GM18511 (cell line): ENCODE measurements around the gene NECAB2.

ENCODE experiments used
- ATAC-seq: cut with Tn5 transposase; IDR thresholded peaks from one replicate; pipeline ENCODE4 v1.9.1; 2021; ENCODE audit warnings: mild to moderate bottlenecking, moderate library complexity; ENCODE audit not compliant: unreplicated experiment

The NECAB2 gene

DNA sequence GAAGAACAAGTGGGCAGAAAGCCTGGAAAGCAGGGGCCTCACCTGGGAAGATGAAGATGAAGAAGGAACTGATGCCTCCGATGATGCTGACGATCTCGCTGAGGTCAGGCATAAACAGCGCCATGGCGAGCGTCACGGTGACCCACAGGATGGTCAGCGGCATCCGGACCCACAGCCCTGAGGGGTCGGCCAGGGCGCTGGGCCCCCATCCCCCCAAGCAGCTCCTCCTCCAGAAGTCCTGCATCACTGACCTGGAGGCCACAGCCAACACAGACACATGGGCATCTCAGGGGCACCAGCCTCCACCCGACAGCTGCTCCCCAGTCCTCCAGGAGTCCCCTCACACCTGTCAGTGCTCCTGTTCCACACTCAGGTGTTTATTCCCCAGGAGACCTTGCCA is 48.4 kb downstream of the NECAB2 start:
- ATAC-seq, result no peak

DNA sequence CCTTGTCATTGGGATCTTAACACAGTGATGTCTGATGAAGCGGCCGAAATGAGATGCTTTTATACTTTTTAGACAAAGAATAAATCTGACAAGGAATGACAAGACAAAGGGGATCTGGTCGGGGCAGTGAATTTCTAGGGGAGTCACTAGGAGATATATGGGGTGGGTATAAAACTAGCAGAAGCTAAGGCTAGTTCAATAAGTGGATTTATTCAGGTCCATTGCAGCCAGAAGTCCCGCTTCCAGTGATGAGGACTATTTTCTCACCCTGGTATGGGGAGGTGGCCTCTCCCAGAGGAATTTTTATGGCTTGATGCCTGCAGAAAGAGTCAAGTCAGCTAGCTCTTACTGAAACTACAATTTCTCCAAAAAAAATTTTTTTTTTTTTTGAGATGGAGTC is 50.7 kb downstream of the NECAB2 start:
- no peak for ATAC-seq

DNA sequence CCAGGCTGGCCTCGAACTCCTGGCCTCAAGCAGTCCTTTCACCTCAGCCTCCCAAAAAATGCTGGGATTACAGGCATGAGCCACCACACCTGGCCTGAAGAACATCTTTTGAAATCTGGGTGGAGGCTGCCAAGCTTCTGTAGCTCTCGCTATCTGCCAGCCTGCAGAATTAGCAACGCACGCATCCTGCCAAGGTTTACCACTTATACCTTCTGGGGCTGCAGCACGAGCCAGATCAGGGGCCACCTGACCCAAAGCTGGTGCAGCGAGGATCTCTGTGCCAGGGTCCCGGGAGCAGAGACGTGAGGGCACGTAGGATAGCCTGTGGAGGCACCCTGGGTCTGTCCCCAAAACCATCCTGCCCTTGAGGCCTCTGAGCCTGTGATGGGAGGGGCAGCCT is 52.3 kb downstream of the NECAB2 start:
- ATAC-seq, result no peak

DNA sequence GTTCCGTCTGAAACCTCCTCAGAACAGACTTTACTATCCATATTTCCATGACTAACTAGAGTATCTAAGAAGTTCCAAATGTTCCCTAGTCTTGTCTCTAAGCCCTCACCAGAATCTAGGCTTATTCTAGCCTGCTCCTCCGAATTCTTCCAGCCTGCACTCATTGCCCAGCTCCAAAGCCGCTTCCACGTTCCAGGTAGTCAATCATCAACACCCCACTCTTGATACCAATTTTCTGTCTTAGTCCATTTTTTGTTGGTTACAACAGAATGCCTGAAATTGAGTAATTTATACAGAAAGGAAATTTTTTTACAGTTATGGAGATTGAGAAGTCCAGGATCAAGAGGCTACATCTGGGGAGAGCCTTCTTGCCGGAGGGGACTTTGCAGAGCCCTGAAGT is 53.4 kb downstream of the NECAB2 start:
- no peak for ATAC-seq

DNA sequence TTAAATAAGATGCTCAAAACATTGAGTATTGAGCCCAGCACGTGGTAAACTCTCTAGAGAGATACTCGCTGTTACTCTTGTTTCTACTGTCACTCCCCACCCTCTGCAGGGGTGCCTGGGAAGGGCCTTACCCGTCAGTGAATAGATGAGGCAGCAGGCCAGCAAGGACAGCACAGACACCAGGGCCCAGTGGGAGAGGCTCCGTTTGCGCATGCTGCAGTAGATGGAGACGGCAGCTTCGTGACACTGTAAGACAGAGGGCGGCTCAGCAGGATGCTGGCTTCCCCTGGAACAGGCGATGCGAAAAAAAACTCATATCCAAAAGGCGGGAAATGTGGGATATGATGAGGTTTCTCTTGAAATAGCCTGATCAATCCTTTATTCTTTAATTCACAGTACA is 54.6 kb downstream of the NECAB2 start:
- no peak for ATAC-seq

DNA sequence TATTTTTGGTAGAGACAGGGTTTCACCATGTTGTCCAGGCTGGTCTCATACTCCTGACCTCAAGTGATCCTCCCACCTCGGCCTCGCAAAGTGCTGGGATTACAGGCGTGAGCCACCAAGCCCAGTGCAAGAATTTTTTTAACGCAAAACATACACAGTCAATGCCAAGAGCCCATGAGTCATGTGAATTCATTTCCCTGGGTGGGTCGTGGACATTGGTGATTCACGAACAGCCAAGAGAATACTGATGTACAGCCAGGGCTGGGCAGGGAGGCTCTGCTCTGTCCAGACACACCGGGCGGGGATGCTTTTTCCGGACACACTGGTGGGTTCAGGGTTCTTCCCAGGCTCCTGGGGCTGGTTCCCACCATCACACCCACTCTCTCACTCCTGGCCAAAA is 56.8 kb downstream of the NECAB2 start:
- ATAC-seq, result no peak

DNA sequence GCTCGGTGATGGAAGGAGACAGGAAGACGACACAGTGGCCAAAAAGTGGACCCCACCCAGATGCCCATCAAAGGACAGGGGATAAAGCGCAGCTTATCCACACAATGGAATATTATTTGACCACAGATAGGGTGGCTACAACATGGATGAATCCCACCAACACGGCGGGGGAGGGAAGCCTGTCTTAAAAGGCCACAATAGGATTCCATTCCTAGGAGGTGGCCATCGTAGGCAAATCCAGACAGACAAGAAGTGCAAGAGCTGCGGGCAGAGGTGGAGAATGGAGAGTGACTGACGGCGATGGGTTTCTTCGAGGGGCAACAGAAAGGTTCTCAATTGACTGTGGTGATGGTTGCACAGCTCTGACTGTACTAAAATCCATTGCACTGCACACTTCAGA is 58.6 kb downstream of the NECAB2 start:
- ATAC-seq, result no peak

DNA sequence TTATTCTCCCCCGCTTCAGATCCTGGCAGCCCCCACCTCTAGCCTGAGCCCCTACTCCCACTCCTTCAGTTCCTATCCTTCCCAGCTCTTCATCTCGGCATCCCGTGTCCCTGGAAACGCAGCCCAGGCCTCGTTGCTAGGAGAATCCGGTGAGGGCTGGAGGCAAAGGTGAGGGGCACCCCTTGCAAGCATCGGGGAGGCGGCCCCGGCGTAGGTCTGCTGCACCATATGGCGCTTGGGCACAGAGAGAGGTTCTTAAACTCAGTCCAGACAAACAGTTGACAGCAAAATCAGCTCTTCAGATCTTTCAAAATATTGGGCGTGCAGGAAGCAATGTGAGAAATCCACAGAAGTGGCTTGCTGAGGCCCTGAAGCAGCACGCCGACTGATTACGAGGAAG is 59.6 kb downstream of the NECAB2 start:
- no peak for ATAC-seq

DNA sequence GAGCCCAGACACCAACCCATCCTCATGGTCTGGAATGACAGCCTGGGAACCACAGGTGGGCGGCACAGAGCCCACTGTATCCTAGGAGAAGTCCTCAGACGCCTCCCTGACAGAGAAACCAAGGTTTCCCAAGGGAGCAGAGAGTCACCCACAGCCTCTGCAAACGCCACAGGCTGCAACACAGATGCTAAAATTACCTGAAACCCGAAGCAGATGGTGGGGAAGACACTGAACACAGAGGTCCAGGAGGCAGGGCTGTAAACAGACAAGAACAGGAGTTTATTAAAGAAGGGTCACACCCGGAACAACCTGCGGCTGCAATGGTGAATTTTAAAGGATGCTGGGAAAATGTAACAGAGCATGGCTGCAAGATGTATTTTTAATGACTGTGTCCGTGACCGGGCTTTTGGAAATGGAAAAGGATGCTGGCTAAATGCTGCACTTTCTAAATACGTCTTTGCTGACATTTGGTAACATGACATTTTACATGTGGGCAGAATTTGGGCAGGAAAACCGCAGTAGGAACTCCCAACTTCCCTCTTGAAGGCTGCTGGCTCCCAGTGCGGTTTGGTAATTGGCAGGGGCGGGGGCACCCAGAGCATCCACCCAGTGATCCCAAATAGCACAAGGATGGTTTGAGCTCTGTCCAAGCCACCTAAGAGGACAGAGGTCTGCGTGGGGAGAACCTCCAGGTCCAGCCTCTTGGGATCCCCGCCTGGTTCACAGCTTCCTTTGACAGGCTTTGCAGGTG is 61.4 kb downstream of the NECAB2 start:
- no peak for ATAC-seq

DNA sequence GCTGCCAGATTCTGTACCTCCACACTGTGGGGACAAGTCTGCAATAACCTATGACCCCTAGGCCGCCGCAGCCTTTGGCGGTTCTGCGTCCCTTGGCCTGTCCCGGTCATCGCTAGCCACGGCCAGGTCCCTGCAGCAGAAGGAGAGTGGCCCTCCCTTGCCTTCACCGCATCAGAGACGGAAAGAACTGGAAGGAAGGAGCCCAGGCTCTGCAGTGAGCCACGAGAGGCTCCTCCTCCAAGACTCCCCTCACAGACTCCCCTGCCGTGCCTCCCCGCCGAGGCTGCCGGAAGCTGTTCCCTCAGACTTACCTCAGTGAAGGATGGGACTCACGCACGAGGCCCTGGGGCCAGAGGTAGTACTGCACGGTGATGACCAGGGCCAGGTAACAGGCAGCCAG is 63.5 kb downstream of the NECAB2 start:
- no peak for ATAC-seq

DNA sequence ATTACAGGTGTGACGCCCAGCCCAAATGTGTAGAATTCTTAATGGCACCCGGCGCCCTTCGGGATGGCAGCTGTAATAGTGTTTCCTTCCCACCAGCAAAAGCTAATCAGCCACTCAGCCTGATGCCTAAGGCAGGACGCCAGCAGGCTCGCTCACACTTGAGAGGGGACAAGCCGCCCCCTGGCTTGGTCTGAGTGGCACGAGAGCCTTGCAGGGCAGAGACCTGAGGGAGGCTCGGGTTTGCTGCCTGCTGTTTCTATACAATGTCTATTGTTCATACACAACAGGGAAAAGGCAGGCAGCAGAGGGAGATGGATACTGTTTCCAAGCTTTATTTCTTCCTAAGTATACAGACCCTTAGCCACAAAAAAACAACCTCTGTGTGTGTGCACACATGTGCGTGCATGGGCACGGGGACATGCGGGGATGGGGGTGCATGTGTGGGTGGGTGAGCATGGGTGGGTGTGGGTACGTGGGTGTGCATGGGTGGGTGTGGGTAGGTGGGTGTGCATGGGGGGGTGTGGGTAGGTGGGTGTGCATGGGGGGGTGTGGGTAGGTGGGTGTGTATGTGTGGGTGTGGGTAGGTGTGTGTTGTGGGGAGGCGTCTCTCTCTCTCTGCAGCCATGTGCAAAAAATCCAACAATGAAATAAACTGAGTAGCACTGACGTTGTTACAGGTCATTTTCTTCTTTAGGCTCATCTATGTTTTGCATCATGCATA is 64.6 kb downstream of the NECAB2 start:
- no peak for ATAC-seq

DNA sequence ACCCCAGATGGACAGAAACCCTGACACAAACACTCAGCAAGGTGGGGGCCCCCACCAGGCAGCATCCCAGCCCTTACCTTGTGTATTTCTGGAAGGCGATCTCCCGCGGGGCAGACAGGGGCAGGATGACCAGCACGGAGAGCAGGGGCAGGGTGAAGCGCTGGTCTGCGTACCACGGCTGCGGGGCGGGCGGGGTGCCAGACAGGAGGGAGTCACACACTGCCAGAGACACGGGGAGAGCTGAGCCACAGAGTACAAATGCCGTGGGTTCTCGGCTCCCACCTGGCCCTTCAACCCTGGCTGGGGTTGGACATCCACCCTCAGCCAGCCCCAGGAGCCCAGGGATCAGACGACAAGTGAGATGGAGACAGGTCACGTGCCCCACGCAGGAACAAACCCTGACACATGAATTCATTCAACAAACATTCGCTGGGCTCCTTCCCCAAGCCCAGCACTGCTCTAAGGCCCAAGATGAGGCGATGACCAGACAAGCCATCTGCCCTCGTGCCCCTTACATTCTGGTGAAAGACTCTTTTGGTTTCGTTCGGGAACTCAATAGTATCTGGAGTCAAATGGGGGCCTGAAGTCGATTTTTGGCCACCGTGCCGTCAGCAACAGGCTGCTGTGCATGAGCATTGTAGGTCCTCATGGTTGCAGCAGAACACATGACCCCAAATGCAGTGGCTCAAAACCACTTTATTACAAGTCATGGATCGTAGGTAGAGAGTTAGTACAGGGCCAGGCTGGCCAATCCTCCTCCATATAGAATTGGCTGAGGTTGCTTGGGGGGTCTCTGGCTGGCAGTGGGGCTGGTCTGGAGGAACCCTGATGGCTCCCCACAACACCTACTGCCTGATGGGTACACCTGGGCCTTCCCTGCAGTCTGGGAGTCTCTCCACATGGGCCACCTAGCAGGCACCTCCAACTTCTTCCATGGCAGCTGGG is 65.5 kb downstream of the NECAB2 start:
- no peak for ATAC-seq

DNA sequence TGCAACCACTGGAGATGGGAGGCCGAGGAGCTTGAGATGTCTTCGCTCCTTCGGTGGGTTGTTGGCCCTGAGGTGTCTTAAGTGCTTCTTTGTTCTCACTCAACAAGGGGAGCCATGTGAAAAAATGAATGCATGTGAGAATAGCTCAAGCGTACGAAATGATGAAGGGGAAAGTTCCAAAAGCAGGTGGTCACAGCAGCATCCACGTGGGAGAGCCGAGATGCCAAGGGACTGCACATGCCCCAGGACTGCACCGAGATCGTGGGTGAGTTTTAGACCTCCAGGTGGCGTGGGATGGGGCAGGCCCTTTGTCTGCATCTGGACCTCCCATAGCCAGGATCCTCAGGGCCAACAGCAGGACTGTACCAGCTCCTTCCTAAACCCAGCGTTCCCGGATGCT is 66.5 kb downstream of the NECAB2 start:
- no peak for ATAC-seq

DNA sequence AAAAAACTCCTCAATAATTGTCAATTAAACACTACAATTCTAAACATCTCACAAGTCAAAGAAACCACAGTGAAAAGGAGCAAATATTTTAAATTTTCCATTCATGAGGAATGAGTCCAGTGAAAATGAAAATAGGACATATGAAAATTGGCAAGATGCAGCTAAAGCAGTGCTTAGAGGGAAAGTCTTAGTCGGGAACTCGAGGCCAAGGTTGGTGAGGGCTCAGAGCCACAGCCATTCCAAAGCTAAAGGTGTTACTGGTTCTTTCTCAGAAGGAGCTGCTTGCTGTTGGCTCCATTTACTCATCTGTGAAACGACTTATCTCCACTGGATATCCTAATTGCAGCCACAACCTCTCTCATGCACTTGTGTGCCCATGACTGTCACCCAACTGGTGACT is 68.1 kb downstream of the NECAB2 start:
- no peak for ATAC-seq

DNA sequence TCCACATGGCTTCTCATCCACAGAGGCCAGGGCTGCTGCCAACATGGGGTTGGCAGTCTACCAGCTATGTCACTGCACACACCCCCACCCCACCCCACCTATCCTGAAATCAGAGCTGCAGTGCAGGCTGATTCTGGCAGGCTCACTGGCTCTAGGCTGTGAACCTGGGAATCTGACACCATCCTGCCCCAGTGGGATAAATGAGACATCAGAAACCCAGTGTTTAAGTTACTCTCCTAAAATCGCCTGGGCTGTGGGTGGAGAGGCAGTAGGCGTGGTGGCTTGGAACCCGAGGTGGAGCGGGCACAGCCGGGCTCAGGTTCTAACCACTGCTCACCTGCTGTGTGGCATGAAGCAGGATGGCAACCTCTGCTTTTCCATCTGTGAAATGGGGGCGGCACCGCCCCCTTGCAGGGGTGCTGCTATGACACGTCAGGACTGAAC is 69.0 kb downstream of the NECAB2 start:
- no peak for ATAC-seq

DNA sequence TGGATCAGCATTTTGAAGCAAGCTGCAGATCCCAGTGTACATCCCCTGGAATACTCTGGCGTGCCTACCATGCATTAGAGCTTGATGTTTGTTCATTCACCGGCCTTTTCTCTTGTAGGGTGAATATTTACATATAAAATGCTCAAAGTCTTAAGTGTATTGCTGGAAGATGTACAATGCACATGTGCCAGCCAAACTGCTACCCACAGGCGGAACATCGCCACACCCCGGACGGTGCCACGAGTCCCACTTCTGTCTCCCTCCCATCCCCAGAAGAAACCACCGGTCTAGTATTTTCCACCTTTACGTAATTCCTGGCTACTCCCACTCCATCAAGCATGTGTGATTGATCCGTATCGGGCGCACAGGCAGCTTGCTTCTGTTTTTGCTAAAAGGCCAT is 70.4 kb downstream of the NECAB2 start:
- ATAC-seq, result no peak

DNA sequence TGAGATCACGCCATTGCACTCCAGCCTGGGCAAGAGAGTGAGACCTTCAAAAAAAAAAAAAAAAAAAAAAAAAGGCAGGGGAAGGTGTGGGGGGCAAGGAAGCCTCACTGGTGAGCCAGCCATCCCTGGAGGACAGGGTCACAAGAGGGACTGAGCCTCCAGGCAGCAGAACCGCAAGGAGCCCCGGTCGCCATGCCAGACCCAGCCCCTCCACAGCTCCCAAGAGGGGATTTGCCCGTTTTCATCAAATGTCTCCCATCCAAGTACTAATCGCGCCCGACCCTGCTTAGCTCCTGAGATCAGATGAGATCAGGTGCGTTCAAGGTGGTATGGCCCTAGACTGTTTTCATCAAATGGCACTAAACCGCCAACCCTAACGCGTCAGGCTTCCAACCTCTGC is 71.7 kb downstream of the NECAB2 start:
- no peak for ATAC-seq

DNA sequence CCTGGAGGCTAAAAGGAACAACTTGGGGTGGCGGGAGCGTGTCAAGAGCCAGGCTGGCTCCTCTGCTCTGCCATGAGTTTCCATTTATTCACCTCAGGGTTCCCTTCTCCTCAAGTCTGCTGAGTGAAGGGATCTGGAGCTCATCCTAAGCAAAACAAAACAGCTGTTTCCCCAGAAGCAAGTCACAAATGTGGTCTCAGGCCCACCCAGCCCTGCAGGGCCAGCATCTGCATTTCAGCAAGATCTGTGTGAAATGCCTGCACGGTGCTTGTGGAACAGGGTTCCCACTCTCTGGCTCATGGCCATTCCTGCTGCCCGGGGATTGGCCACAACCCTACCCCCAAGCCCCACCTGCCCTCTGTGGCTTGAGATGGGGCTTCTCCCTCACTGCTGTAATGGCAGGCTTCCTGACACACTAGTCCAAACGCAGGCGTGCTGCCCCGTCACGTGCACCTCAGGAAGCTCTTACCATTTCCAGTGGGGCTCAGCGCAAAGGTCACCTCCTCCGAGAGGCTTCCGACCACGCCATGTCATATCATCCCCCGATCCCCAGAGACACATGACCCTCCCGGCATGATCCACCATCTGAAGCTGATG is 72.3 kb downstream of the NECAB2 start:
- no peak for ATAC-seq

DNA sequence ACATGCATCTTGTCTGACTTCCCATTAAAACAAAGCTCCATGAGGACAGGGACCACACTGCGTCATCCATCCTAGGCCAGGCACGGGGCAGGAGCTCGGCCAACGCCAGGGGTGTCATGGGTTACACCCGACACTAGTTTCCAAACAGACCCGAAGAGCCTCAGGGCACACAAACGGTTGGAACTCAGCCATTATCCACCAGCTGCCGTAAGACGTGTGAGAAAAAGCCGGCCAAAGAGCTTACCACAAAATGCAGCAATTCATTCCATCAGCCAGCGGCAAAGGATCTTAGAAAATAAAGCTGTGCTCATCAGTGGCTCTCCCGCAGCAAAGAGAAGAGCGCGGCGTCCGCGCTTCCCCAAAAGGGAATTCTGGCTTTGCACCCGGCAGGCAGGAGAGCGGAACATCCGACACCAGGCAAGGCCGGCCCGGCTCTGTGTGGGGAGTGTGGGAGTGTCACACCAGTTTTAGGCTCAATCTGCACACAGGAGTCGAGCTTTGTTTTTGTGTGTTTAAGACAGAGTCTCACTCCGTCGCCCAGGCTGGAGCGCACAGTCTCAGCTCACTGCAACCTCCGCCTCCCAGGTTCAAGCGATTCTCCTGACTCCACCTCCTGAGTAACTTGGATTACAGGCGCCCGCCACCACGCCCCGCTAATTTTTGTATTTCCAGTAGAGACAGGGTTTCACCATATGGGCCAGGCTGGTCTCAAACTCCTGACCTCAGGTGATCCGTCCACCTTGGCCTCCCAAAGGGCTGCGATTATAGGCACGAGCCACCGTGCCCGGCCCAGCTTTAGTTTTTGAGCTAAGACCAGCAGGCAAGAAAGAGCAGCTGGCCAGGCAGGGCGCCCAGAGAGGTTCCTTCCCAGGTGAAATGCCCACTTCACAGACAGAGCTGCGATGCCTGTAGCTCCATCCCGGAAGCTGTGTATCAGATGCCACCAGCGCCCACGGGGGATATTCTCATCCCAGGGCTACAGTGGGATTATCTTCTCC is 73.1 kb downstream of the NECAB2 start:
- no peak for ATAC-seq

DNA sequence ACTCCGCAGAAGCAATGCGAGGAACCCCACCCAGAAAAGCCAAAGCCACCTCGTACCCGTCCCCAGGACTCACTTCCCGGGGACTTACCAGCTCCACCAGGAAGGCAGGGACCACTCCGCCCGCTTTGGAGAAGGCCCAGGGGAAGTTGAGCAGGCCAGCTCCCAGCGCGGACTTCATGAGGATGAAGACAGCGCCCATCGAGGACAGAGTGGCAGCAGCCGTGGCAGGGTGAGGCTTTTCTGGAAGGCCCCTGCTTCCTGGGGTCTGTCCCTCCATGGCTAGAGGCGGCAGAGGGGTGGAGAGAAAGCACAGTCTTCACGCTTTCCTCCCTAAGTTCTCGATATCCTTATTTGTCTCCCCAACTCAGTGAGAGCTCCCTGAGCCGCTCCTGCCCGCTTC is 73.8 kb downstream of the NECAB2 start:
- no peak for ATAC-seq
